GM23248 (cell line): ENCODE data around the gene SCO2.

Experiments
- EZH2 ChIP-seq: fragments of 200-600 bp; sonication (generic); IDR thresholded peaks from 2 replicates; pipeline ENCODE4 v1.6.1; 2018; ENCODE audit warnings: antibody characterized with exemption, mild to moderate bottlenecking; ENCODE audit not compliant: insufficient read depth, poor library complexity, severe bottlenecking
- EZH2phosphoT487 ChIP-seq: fragments of 200-600 bp; sonication (generic); IDR thresholded peaks from 2 replicates; pipeline ENCODE4 v1.6.1; 2018; ENCODE audit warnings: antibody characterized with exemption, moderate library complexity, mild to moderate bottlenecking, low read depth; ENCODE audit not compliant: insufficient read depth

DNA sequence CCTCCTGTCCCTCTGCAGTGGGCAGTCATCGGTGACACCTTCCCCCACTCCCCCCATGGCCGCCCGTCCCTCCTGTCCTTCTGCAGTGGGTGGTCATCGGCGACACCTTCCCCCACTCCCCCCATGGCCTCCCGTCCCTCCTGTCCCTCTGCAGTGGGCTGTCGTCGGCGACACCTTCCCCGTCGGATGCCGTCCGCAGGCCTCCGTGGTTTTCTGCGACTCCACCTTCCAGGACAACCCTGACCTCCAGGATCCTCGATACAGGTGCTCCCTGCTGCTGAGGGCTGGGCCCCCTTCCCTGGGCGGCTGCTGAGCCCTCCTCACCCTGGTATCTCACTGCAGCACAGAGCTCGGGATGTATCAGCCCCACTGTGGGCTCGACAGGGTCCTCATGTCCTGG, 36.5 kb downstream of the SCO2 start:
- TF ChIP-seq EZH2 = no peak
- no peak for TF ChIP-seq EZH2phosphoT487
